ENCODE results near the gene CDHR2.

The CDHR2 gene

GRCh38 chr5:176570044-176570443 lies 20.9 kb downstream of the CDHR2 start:
- no peak overlapping the region for H3K4me3 ChIP-seq (ENCODE audit: low read depth, low read length)
- no peak; the same call in 1 of the 2 replicates for TF ChIP-seq CTCF (IDR thresholded peaks at IDR 0.05; ENCODE audit: low read depth, low read length)

DNA sequence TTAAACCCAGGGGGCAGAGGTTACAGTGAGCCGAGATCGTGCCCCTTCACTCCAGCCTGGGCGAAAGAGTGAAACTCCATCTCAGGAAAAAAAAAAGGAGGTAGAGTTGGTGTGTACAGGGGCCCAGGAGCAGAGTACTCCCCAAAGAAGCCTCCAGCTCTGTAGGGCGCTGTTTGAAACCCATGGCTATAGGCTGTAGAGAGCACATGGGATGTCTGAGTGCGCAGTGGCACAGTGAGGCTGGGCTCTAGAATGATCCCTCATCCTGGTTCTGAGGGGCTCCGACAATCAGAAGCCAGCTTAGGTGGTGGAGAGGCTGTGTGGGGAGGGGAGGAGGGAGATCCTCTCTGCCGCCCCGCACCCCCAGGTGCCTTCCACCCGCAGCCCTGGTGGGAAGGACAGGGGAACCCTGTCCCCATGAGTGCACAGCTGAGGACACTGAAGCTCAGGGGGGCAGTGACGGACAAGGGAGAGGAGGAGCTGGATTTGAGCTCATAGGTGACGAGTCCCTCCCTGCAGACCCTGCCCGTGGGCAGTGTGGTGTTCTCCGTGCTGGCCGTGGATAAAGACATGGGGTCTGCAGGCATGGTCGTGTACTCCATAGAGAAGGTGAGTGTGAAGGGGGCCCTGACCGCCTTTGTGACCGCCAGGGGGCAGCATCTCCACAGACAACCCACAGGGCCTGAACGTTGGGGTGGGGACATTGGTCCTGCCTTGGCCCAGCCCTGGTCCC lies 24.6 kb downstream of the CDHR2 start:
- peak; percentile 88 for TF ChIP-seq CTCF (IDR thresholded peaks at IDR 0.05; ENCODE audit: low read depth, low read length)

GRCh38 chr5:176574297-176574591 lies 25.1 kb downstream of the CDHR2 start:
- no peak overlapping the region for H3K4me3 ChIP-seq (ENCODE audit: low read depth, low read length)
- no peak for TF ChIP-seq CTCF (IDR thresholded peaks at IDR 0.05; ENCODE audit: low read depth, low read length)

More for the DNA sequence above, 24.6 kb downstream of the CDHR2 start:
- no peak overlapping the region for H3K4me3 ChIP-seq (ENCODE audit: low read depth, low read length)

GRCh38 chr5:176575066-176575465 lies 25.9 kb downstream of the CDHR2 start:
- TF ChIP-seq CTCF (IDR thresholded peaks at IDR 0.05; ENCODE audit: low read depth, low read length): no peak
- H3K4me3 ChIP-seq (ENCODE audit: low read depth, low read length): no peak overlapping the region

- no peak for TF ChIP-seq CTCF (IDR thresholded peaks at IDR 0.05; ENCODE audit: low read depth, low read length)
- no peak overlapping the region for H3K4me3 ChIP-seq (ENCODE audit: low read depth, low read length)
Observed at GRCh38 chr5:176575488-176576422, 26.6 kb downstream of the CDHR2 start.

DNA sequence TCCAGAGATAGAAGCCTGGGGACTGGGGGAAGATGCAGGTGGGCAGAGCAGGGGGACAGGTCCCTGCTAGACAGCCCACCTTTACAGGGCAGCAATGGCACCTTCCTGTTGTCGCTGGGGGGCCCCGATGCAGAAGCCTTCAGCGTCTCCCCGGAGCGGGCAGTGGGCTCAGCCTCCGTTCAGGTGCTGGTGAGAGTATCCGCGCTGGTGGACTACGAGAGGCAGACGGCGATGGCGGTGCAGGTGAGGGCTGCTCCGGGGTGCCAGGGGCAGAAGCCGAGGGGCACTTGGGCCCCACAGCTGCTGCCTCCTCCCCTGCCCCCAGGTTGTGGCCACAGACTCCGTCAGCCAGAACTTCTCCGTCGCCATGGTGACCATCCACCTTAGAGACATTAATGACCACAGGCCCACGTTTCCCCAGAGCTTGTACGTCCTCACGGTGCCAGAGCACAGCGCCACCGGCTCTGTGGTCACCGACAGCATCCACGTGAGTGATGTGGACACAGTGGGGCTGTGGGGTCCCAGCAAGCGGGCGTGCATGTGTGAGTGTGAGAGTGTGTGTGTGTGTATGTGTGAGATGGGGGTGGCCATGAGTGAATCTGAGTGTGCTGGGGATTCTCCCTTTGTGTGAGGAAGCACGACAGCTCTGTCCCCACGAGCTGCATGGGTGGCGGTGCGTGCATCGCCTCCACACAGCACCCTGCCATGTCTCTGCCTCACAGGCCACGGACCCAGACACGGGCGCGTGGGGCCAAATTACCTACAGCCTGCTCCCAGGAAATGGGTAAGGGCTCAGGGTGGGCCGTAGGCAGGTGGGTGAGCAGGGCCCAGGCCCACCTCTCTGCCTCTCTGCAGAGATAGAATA lies 28.4 kb downstream of the CDHR2 start:
- TF ChIP-seq CTCF (IDR thresholded peaks at IDR 0.05; ENCODE audit: low read depth, low read length): no peak
- no peak overlapping the region for H3K4me3 ChIP-seq (ENCODE audit: low read depth, low read length)
